IPS-NIHi7 (cell line): Measurements from ENCODE around the gene SEMA3E.

Experiments
- DNase-seq: peaks from one replicate; pipeline ENCODE4 v3.0.0; 2012; ENCODE audit warnings: mixed read lengths; ENCODE audit errors: extremely low spot score

Gene SEMA3E

GRCh38 chr7:83640731-83641537 is 8.0 kb downstream of the SEMA3E start:
- peak; percentile 15 for DNase-seq

GRCh38 chr7:83640240-83640639 is 8.7 kb downstream of the SEMA3E start:
- no peak for DNase-seq

- no peak for DNase-seq
These were observed 15.4 kb downstream of the SEMA3E start for GRCh38 chr7:83633516-83633915.

- DNase-seq, result peak; percentile 18
These were observed 19.6 kb downstream of the SEMA3E start for GRCh38 chr7:83629117-83629880.

- no peak for DNase-seq
These were observed 31.1 kb downstream of the SEMA3E start for GRCh38 chr7:83617858-83618257.

- DNase-seq, result no peak
These were observed 34.8 kb downstream of the SEMA3E start for GRCh38 chr7:83614112-83614511.

GRCh38 chr7:83613232-83613631 is 35.7 kb downstream of the SEMA3E start:
- no peak for DNase-seq

- no peak for DNase-seq
These were observed 37.2 kb downstream of the SEMA3E start for GRCh38 chr7:83611776-83612175.

- DNase-seq, result peak; percentile 20
These were observed 38.2 kb downstream of the SEMA3E start for GRCh38 chr7:83610649-83611304.

GRCh38 chr7:83608716-83609115 is 40.2 kb downstream of the SEMA3E start:
- no peak for DNase-seq

- no peak for DNase-seq
These were observed 45.3 kb downstream of the SEMA3E start for GRCh38 chr7:83603649-83604048.

GRCh38 chr7:83599131-83599530 is 49.8 kb downstream of the SEMA3E start:
- DNase-seq, result no peak

GRCh38 chr7:83593921-83594475 is 54.9 kb downstream of the SEMA3E start:
- no peak for DNase-seq

GRCh38 chr7:83588602-83589240 is 60.2 kb downstream of the SEMA3E start:
- no peak for DNase-seq

GRCh38 chr7:83586281-83586680 is 62.7 kb downstream of the SEMA3E start:
- no peak for DNase-seq

- DNase-seq, result no peak
These were observed 67.1 kb downstream of the SEMA3E start for GRCh38 chr7:83581667-83582435.

GRCh38 chr7:83579740-83580139 is 69.2 kb downstream of the SEMA3E start:
- DNase-seq, result no peak

- no peak for DNase-seq
These were observed 73.5 kb downstream of the SEMA3E start for GRCh38 chr7:83575436-83575835.

- no peak for DNase-seq
These were observed 74.3 kb downstream of the SEMA3E start for GRCh38 chr7:83574616-83575015.

GRCh38 chr7:83562960-83563359 is 86.0 kb downstream of the SEMA3E start:
- no peak for DNase-seq

- no peak for DNase-seq
These were observed 86.7 kb downstream of the SEMA3E start for GRCh38 chr7:83562289-83562688.
